NCI-H345 treated with DMSO at 0.1 percent for 48 hours (cell line): ENCODE measurements around the gene SHC1.

ENCODE experiments used
- DNase-seq: peaks from one replicate; lab custom pipeline; 2025; ENCODE audit not compliant: unreplicated experiment; lab: John Stamatoyannopoulos, UW

The SHC1 gene, protein sequence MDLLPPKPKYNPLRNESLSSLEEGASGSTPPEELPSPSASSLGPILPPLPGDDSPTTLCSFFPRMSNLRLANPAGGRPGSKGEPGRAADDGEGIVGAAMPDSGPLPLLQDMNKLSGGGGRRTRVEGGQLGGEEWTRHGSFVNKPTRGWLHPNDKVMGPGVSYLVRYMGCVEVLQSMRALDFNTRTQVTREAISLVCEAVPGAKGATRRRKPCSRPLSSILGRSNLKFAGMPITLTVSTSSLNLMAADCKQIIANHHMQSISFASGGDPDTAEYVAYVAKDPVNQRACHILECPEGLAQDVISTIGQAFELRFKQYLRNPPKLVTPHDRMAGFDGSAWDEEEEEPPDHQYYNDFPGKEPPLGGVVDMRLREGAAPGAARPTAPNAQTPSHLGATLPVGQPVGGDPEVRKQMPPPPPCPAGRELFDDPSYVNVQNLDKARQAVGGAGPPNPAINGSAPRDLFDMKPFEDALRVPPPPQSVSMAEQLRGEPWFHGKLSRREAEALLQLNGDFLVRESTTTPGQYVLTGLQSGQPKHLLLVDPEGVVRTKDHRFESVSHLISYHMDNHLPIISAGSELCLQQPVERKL

GRCh38 chr1:154970631-154971340 lies at the start of gene SHC1:
Gene SHC1 (minus strand): TSS chr1:154970747. CDS start chr1:154970526, 221 bp downstream.
- no peak for DNase-seq

- no peak for DNase-seq
Measured at GRCh38 chr1:155019377-155020245, 49.1 kb upstream of the SHC1 start.

DNA sequence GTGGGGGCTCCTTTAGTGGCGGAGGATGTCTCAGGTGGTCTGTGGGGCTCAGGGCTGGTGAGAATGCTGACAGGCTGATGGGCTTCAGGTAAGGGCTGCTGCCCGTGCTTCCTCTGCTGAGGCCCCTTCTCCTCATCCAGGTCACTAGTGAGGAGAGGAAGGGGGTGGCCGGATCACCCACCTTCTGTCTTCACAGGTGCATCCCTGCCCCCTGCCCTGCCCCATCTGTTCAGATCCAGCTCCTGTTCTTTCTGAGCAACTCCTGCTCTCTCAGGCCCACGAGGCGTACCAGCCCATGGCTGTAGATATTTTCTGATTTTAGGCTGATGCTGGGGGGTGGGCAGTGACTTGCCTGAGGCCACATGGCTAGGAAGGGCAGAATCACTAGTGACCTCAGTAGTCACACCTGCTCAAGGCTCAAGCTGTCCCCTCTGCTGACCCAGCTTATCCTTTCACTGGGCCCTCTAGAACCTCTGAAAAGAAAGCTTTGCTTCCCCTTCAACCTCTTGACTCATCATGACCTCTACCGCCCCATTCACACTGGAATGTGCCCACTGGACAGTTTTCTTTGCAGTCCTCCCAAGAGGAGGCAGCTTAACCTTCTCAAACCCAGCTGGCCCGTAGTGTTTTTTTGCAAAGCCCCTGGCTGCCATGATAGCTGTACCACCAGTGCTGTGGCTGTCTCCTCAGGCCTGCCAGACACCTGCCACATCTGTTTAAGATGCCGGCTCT lies 48.2 kb upstream of the SHC1 start:
- DNase-seq = no peak

DNA sequence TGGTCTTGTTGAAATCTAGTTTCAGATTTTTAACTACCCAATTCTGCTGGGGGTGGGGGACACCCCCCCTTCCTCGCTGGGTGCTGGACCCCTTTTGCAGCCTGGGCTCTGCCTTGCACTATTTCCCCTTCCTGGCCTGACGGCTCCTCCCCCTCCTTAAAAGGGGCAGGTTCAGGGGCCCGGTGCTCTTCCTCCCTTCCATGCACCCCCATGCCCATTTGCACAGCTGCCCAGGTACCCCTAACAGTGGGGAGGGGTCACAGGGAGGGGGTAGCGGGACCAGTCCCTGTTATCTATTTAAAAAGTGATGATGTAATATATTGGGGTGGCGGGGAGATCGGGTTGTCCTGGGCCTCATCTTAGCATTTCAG lies 47.4 kb upstream of the SHC1 start:
- no peak for DNase-seq

DNA sequence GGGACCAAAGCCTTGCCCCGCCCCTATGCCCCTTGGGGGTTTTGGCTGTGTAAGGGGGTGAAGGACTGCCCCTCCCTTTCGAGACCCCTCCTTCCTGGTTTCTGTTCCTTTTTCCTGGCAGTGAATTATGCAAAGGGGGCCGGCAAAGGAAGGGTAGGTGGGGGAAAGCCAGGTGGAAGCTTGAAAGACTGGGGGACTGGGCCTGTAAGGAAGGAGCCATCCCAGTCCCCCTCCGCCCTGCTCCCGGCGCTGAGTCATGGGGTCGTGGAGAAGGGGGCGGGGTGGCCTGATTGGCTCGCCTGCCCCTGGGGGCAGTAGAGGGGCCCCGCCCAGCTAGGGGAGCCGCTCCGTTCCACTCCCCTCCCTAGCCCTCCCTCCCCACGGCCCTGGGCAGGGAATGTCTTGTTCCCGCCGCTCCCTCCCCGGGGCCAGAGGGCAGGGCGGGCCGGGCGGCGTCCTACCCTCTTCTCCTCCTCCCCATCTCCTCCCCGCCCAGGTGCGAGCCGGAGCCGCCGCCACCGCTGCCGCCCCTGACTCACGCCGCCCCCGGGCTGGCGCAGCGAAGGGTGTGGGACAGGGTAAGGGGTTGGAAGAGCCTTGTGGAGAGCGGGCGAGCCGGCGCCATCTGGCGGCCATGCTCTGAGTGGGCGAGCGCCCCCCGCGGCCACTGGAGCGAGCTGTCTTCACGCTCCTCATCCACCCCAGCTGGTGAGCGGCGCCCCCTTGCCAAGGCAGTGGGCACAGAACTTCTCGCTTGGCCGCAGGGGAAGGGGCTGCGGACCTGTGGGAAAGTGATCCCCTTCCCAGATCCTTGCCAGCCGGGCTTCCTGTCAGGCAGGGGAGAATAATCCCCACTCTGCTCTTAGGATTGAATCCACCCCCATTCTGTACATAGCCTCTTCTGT lies 46.7 kb upstream of the SHC1 start:
- no peak for DNase-seq

- DNase-seq = no peak
Measured at GRCh38 chr1:155016231-155016831, 45.8 kb upstream of the SHC1 start.

- no peak for DNase-seq
Measured at GRCh38 chr1:155015527-155016230, 45.1 kb upstream of the SHC1 start.

DNA sequence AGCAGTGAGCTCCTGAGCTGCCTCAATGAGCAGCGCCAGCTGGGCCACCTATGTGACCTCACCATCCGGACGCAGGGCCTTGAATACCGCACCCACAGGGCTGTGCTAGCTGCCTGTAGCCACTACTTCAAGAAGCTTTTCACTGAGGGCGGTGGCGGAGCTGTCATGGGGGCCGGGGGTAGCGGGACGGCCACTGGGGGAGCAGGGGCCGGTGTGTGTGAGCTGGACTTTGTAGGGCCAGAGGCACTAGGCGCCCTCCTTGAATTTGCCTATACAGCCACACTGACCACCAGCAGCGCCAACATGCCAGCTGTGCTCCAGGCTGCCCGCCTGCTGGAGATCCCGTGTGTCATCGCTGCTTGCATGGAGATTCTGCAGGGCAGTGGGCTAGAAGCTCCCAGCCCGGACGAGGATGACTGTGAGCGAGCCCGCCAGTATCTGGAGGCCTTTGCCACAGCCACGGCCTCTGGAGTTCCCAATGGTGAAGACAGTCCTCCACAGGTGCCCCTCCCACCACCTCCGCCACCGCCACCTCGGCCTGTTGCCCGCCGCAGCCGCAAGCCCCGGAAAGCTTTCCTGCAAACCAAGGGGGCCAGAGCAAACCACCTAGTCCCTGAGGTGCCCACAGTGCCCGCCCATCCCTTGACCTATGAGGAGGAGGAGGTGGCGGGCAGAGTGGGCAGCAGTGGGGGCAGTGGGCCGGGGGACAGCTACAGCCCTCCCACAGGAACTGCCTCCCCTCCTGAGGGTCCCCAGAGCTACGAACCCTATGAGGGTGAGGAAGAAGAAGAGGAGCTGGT lies 44.4 kb upstream of the SHC1 start:
- DNase-seq = no peak

- DNase-seq = no peak
Measured at GRCh38 chr1:155013632-155014031, 43.1 kb upstream of the SHC1 start.

- DNase-seq = no peak
Measured at GRCh38 chr1:155012776-155013602, 42.4 kb upstream of the SHC1 start.

DNA sequence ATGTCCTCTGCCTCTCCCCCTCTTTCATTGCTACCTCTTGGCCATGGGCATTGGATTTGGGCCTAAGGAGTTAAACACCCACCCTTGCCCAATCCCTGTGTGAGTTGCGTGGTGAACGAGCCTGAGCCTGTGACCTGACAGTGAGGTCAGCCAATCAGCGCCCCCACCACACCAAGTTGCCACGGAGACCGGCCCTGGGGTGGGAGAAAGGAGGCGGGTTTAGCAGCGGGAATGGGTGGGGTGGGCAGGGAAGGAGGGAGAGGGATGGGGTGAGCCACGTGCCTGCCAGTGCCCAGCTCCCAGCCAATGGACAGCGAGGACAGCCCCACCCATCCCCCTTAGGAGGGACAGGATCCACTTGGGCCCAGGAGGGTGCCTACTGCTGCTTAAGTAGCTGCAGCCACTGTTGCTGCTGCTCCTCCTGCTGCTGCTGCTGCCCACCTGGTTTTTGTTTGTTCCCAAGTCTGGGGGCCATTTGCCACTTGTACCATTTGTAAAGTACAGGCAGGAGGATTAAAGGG lies 41.5 kb upstream of the SHC1 start:
- DNase-seq = peak; percentile 81

GRCh38 chr1:155011437-155012025 lies 41.0 kb upstream of the SHC1 start:
- DNase-seq = no peak

GRCh38 chr1:155011004-155011416 lies 40.5 kb upstream of the SHC1 start:
- no peak for DNase-seq

GRCh38 chr1:155010211-155010918 lies 39.8 kb upstream of the SHC1 start:
- DNase-seq = no peak

DNA sequence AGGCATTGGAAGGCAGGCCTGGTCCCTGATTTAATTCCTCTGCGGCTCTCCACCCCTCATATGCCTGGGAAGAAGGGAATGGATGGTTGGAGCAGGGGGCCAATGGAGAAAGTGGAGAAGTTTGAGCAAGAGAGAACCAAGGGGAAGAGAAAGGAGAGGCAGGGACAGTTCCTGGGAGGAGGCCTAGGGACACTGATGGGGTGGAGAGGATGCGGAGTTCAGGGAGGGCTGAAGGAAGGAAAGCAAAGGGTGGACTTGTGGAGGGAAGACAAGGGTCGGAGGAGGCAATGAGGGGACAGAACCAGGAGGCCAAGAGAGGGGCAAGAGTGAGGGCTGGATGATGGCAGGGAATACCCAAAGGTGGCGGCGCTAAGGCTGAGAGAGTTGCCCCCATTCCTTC lies 39.2 kb upstream of the SHC1 start:
- no peak for DNase-seq
